ENCODE results near the gene SKIL.

Gene SKIL

DNA sequence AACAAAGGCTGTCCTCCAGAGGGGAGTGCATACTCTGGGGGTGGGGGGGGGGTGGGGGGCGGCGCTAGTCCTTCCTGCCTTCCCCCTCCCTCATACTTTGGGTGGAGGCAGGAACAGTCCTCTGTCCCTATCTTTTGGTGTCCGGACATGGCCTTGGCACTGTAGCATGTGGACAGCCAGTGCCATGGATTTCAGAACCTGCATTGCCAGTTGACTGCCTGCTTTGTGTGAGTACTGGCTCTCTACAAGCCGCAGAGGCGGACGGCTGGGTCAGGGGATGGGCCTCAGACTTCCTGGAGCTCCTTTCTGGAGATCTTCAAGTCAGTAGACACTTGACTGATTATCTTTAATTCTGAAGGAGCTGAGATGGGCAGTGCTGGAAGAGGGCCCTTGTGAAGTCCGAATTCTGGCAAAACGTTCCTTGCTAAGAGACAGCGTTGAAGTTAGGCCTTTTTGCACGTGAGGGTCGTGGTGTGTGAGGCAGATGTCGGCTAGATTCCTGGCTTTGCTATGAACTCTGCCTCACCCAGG, 63.7 kb downstream of the SKIL start:
- DNase-seq (ENCODE audit: low spot score): no peak
- TF ChIP-seq, protein P1, sequence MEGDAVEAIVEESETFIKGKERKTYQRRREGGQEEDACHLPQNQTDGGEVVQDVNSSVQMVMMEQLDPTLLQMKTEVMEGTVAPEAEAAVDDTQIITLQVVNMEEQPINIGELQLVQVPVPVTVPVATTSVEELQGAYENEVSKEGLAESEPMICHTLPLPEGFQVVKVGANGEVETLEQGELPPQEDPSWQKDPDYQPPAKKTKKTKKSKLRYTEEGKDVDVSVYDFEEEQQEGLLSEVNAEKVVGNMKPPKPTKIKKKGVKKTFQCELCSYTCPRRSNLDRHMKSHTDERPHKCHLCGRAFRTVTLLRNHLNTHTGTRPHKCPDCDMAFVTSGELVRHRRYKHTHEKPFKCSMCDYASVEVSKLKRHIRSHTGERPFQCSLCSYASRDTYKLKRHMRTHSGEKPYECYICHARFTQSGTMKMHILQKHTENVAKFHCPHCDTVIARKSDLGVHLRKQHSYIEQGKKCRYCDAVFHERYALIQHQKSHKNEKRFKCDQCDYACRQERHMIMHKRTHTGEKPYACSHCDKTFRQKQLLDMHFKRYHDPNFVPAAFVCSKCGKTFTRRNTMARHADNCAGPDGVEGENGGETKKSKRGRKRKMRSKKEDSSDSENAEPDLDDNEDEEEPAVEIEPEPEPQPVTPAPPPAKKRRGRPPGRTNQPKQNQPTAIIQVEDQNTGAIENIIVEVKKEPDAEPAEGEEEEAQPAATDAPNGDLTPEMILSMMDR (IDR thresholded peaks at IDR 0.05; ENCODE audit: extremely low read depth, missing control alignments): no peak

DNA sequence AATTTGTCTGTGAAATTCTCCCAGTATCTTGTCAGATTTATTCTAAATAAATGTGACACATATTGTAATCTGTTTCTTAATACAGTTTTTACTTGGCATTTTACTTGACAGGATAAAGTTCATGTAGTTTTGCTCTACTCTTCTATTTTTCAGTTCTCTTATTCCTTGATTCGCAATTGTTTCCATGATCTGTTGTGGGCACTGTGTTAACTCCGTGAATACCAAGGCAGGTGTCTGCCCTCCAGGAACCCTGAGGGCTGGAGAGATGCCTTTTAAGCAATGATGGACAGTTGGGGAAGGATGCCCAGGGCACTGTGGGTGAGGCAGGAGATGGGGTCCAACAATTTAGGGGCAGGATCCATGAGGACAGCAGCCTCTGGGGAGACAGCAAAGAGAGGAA, 64.2 kb downstream of the SKIL start:
- DNase-seq (ENCODE audit: low spot score): no peak
- TF ChIP-seq, protein P1 (IDR thresholded peaks at IDR 0.05; ENCODE audit: extremely low read depth, missing control alignments): no peak

DNA sequence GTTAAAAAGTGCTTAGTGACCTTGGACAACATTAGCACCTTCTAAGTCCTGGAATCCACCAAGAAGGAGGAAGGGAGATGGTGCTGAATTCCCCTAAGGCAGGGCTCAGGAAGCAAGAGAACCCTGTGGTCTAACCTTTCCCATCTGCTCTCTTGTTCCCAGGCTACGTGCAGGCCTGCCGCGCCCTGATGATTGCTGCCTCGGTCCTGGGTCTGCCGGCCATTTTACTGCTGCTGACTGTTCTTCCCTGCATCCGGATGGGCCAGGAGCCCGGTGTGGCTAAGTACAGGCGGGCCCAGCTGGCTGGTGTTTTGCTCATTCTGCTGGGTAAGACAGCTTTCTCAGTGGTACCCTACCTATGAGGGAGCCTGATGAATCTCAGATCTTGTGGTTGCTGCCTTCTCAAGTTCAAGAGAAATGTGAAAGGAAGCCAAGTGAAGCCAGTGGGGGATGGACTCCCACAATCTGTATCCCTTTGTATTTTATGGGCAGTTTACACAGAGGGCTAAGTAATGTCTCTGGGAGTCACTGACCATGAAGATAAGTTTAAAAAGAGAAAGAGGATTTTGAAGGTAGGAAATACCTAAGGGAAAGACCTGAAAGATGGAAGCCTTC, 65.6 kb downstream of the SKIL start:
- TF ChIP-seq, protein P1 (IDR thresholded peaks at IDR 0.05; ENCODE audit: extremely low read depth, missing control alignments): no peak
- no peak for DNase-seq (ENCODE audit: low spot score)

DNA sequence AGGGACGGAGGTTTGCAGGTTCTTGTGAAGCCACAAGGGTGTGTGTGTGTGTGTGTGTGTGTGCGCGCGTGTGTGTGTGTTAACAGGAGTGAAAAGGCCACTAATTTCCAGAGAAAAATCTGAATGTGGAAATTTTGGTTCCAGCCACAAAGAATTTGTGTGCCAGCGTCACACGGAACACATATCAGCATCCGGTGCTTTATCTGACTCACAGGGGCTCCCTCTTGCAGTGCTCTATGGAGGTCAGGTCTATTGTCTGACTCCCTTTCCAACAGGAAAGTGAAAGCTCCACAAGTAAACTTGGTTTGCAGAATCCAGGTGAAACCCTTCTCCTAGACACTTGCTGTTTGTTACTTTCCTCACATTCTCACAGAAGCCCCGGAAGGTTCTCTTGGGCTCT, 67.4 kb downstream of the SKIL start:
- DNase-seq (ENCODE audit: low spot score): no peak
- TF ChIP-seq, protein P1 (IDR thresholded peaks at IDR 0.05; ENCODE audit: extremely low read depth, missing control alignments): no peak

DNA sequence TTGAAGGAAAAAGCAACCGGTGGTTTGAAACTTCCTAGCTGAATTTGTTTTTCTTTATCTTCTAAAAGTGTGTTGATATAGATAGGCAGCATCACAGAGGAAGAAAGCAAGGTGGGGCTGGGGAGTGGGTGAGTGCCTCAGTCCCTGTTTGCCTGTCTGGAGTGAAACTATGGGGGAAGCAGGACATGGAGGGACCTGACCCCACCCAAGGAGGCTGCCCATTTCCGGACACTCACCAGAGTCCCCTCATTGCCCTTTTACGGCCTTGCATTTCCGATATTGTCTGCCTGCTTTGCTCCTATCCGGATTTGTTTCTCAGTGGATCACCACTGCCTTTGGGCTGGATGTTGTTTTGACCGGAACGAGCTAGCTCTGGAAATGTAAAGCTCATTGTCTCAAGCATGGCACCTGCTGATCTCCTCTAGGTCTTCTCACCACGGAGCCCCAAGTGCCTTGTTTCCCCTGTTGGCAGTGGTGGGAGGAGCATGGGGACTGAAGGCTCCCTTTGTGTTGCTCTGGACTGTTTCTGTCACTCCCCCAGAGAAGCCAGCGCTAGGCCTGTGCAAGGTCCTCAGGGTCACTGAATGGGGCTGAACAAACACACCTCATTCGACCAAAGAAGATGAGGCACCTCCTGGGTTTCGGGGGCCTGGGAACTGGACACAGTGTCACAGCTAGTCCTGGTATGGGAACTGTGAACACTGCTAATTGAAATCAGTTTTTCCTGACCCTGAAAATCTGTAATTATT, 68.2 kb downstream of the SKIL start:
- DNase-seq (ENCODE audit: low spot score): no peak
- TF ChIP-seq, protein P1 (IDR thresholded peaks at IDR 0.05; ENCODE audit: extremely low read depth, missing control alignments): no peak

DNA sequence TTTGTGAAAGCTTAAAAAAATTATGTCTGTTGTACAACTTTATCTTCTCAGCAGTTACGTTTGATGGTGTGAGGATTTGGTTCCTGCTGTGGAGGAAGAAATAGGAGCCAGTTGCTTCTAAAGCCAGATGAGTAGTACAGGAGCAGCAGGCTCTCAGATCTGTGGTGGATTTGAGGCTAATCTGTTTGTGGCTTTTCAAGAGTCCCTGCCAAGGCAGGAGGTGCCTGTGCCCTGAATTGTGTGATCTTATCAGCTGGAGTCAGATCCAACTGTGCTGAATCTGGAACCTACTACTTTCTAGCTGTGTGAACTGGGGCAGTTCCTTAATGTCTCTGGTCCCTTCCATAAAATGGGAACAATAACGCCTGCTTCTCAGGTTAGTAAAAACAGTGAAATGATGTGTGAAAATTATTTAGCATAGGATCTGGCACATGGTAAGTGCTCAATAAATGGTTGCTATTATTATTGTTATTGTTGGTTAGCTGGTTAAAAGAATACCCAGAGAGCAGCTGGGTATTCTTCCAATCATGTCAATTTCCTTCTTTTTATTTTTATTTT, 68.8 kb downstream of the SKIL start:
- DNase-seq (ENCODE audit: low spot score): no peak
- TF ChIP-seq, protein P1 (IDR thresholded peaks at IDR 0.05; ENCODE audit: extremely low read depth, missing control alignments): no peak

DNA sequence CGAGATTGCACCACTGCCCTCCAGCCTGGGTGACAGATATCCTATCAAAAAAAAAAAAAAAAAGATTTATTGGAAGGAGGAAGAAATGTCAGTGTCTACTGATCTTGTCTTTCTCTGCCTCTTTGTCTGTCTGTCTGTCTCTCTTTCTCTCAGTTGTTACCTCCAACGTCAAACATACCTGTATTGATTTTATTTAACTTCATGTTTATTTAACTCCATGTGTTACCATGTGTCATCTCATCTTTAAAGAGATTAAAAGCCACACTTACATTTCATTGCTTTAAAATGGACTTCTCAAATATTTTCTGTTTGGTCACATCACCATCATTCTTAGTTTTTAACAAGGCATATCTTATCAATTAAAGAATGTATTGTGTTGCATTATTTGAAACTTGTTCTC, 70.6 kb downstream of the SKIL start:
- TF ChIP-seq, protein P1 (IDR thresholded peaks at IDR 0.05; ENCODE audit: extremely low read depth, missing control alignments): no peak

More for the DNA sequence above, 70.6 kb downstream of the SKIL start:
- no peak for DNase-seq (ENCODE audit: low spot score)

Data from GM20000 (cell line).